ENCODE data around the gene ZBED2.
A peak's percentile ranks its signal among the peaks of the same experiment; 100 is the strongest.
"Not testable (repeated sequence)": the region's sequence is repeated elsewhere in the genome, so short reads cannot be mapped to it uniquely, and the experiment has no call there.

The ZBED2 gene

GRCh38 chr3:111595232-111595631 is at the start of gene ZBED2:
TSS of gene ZBED2 (minus strand) at chr3:111595346. CDS start at chr3:111594201, 1,145 bp downstream.
- DNase-seq (ENCODE audit: low read depth, low spot score): no peak

GRCh38 chr3:111639316-111639715 is 44.2 kb upstream of the ZBED2 start:
- no peak for DNase-seq (ENCODE audit: low read depth, low spot score)

GRCh38 chr3:111636366-111636885 is 41.3 kb upstream of the ZBED2 start:
- no peak for DNase-seq (ENCODE audit: low read depth, low spot score)

- no peak for DNase-seq (ENCODE audit: low read depth, low spot score)
Measured at GRCh38 chr3:111635403-111635802, 40.3 kb upstream of the ZBED2 start.

- not testable (repeated sequence) for DNase-seq (ENCODE audit: low read depth, low spot score)
Measured at GRCh38 chr3:111630638-111631037, 35.5 kb upstream of the ZBED2 start.

- not testable (repeated sequence) for DNase-seq (ENCODE audit: low read depth, low spot score)
Measured at GRCh38 chr3:111629018-111629417, 33.9 kb upstream of the ZBED2 start.

GRCh38 chr3:111627092-111627491 is 31.9 kb upstream of the ZBED2 start:
- DNase-seq (ENCODE audit: low read depth, low spot score): no peak

GRCh38 chr3:111621535-111621934 is 26.4 kb upstream of the ZBED2 start:
- no peak for DNase-seq (ENCODE audit: low read depth, low spot score)

- no peak for DNase-seq (ENCODE audit: low read depth, low spot score)
Measured at GRCh38 chr3:111619833-111620232, 24.7 kb upstream of the ZBED2 start.

GRCh38 chr3:111618945-111619344 is 23.8 kb upstream of the ZBED2 start:
- DNase-seq (ENCODE audit: low read depth, low spot score): no peak

- DNase-seq (ENCODE audit: low read depth, low spot score): no peak
Measured at GRCh38 chr3:111617912-111618601, 22.9 kb upstream of the ZBED2 start.

GRCh38 chr3:111617406-111617805 is 22.3 kb upstream of the ZBED2 start:
- DNase-seq (ENCODE audit: low read depth, low spot score): no peak

GRCh38 chr3:111616417-111617105 is 21.4 kb upstream of the ZBED2 start:
- peak; percentile 34 for DNase-seq (ENCODE audit: low read depth, low spot score)

GRCh38 chr3:111615880-111616279 is 20.7 kb upstream of the ZBED2 start:
- no peak for DNase-seq (ENCODE audit: low read depth, low spot score)

- no peak for DNase-seq (ENCODE audit: low read depth, low spot score)
Measured at GRCh38 chr3:111613294-111613693, 18.1 kb upstream of the ZBED2 start.

GRCh38 chr3:111610612-111611054 is 15.5 kb upstream of the ZBED2 start:
- DNase-seq (ENCODE audit: low read depth, low spot score): no peak

- DNase-seq (ENCODE audit: low read depth, low spot score): peak; percentile 22
Measured at GRCh38 chr3:111610189-111610588, 15.0 kb upstream of the ZBED2 start.

- DNase-seq (ENCODE audit: low read depth, low spot score): no peak
Measured at GRCh38 chr3:111609700-111610099, 14.6 kb upstream of the ZBED2 start.

- no peak for DNase-seq (ENCODE audit: low read depth, low spot score)
Measured at GRCh38 chr3:111608383-111608782, 13.2 kb upstream of the ZBED2 start.

GRCh38 chr3:111607240-111607920 is 12.2 kb upstream of the ZBED2 start:
- DNase-seq (ENCODE audit: low read depth, low spot score): no peak

- DNase-seq (ENCODE audit: low read depth, low spot score): no peak
Measured at GRCh38 chr3:111605493-111605892, 10.3 kb upstream of the ZBED2 start.

- no peak for DNase-seq (ENCODE audit: low read depth, low spot score)
Measured at GRCh38 chr3:111605018-111605417, 9.9 kb upstream of the ZBED2 start.
